Activated CD4-positive, alpha-beta T cell treated with anti-CD3 and anti-CD28 coated beads, Interleukin-2, Interleukin-6, amounts not matched to agents 100 ng/mL and 50 ng/mL, durations not matched to agents 16 hours and 8 hours (primary cell): ENCODE measurements around the gene ZNF628.
"Not testable (repeated sequence)": the region's sequence is repeated elsewhere in the genome, so short reads cannot be mapped to it uniquely, and the experiment has no call there.

Experiments
- DNase-seq: peaks from one replicate; pipeline ENCODE4 v3.0.0-alpha.2; 2020

Gene ZNF628

DNA sequence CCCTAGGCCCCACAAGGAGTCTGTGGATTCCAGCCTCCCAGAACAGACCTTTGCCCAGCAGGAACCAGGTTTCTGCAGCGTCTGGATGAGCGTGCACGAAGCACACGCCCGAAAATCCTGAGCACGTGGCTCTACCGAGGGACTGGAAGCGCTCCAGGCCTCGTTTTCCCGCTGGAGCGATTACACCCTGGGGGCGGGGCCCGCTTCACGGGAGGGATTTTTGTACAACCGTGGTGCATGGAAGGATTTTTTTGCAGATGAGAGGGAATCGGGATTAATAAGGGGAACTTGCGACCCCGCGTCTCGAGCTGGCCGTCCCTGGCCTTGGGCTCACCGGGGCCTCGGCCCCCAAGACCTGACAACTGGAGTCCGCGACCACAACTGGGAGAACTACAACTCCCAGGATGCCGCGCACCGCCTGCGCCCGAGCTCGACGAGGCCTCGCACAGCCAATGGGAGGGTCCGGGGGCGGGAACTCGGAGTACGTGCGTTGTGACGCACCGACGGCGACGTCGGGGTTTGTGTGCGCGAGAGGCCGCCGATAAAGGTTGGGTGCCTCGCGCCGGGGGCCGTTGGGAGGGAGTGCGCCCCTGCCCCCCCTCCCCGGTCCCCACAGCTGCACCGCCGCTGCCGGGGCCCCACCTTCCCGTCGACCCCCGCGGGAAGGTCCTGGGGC is at the start of gene ZNF628:
ZNF628 (plus strand) TSS at position 518 of the 676 bp plus-strand sequence. CDS start 3,294 bp downstream, outside the sequence.
- peak; percentile 98 for DNase-seq

DNA sequence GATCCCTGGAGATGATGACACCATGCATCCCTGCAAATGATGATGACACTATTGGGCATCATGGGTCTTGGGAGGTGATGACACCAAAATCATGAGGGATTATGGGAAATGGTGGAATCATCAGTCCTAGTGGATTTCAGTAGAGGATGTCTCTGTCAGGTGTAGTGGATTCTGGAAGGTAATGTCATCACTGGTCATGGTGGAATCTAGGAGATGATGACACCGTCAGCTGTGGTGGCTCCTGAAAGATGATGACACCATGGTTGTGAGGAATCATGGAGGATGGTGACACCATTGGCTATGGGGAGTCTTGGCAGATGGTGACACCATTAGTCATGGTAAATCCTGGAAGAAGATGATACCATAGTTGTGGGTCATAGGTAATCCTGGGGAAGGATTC is 45.2 kb upstream of the ZNF628 start:
- DNase-seq, result no peak

DNA sequence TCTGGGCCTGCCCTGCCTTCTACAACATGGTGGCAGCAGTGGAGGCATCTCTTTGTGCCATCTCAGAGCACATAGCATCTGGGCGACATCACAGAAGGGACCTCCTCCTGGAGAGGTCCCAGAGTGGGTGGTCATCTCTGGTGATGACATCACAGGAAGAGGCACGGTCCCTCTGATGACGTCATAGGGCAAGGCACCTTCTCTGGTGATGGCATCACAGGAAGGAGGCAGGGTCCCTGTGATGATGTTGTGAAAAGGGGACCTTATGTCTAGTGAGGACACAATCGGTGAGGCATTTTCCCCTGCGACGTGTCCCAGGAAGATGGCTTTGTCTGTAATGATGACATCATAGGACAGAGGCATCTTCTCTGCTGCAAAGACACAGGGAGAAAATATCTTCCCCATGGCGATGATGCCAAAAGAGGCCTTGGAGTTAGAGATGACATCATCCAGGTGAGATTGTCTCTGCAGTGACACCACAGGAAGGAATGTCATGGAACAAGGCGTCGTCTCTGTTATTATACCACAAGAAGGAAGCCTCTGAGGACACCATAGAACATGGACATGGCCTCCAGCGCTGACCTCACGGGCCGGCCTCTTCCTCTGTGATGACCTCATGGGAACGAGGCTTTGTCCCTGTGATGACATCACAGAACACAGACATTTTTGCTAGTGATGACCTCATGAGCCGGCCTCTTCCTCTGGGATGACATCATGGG is 44.0 kb upstream of the ZNF628 start:
- no peak for DNase-seq

DNA sequence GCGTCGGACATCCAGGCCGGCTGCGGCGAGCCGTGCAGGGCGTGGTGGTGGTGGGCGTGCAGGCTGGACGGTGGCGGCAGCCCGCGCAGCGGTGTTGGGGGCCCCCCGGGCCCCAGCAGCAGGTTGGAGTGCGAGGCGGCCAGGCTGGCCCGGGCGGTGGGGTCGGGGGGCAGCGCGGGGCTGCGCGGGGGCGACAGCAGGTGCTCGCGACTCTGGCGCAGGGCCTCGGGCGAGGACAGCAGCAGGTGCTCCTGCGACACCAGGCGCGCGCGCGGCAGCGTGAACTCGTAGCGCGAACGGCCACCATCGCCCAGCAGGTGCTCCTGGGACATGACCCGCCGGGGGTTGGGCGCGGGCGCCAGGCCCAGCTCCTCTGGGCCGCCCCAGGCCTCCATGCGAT is 43.1 kb upstream of the ZNF628 start:
- no peak for DNase-seq

DNA sequence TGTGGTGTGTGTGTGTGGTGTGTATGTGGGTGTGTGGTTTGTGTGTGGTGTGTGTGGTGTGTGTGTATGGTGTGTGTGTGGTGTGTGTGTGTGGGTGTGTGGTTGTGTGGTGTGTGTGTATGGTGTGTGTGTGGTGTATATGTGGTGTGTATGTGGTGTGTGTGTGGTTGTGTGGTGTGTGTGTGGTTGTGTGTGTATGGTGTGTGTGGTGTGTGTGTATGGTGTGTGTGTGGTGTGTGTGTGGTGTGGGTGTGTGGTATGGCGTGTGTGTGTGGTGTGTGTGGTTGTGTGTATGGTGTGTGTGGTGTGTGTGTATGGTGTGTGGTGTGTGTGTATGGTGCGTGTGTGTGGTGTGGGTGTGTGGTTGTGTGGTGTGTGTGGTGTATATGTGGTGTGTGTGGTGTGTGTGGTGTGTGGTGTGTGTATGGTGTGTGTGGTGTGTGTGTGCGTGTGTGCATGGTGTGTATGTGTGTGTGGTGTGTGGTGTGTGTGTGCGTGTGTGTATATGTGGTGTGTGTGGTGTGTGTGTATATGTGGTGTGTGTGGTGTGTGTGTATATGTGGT is 42.0 kb upstream of the ZNF628 start:
- no peak for DNase-seq

DNA sequence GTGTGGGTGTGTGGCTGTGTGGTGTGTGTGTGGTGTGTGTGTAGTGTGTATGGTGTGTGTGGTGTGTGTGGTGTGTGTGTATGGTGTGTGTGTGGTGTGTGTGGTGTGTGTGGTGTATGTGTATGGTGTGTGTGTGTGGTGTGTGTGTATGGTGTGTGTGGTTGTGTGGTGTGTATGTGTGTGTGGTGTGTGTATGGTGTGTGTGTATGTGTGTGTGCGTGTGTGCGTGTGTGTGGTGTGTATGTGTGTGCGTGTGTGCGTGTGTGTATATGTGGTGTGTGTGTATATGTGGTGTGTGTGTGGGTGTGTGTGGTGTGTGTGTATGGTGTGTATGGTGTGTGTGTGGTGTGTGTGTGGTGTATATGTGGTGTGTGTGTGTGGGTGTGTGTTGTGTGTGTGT is 41.4 kb upstream of the ZNF628 start:
- DNase-seq, result no peak

DNA sequence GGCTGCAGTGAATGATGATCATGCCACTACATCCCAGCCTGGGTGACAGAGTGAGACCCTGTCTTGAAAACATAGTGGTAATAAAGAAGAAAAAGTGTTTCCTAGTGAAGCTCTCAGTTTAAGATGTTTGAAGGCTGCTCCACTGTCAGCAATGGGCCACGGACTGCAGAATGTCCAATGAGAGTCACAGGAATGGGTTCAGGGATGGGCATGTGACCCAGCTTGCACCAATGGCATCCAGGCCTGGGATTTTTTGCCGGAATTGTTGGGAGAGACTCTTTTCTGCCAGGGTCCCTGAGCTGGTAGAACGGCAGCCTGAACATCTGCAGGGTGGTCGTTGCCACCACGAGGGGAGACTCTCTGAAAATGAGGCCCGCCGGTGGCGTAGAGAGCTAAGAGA is 39.6 kb upstream of the ZNF628 start:
- no peak for DNase-seq

DNA sequence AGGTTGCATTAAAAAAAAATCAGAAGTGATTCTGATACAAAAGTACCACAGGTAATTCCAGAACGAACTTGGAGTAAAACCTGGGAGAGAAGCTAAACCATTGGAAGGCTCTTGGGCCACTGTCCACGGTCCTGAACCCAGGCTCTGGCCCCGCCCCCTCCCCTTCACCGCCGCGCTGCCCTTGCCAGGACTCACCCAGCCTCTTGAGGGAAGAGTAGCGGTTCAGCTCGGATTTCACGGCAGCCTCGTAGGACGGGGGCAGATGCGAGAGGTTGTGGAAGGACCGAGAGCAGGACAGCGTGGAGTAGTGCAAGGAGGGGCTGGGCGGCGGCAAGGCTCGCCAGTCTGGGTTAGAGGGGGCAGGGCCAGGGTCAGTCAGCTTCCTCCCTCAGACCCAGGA is 39.0 kb upstream of the ZNF628 start:
- no peak for DNase-seq

DNA sequence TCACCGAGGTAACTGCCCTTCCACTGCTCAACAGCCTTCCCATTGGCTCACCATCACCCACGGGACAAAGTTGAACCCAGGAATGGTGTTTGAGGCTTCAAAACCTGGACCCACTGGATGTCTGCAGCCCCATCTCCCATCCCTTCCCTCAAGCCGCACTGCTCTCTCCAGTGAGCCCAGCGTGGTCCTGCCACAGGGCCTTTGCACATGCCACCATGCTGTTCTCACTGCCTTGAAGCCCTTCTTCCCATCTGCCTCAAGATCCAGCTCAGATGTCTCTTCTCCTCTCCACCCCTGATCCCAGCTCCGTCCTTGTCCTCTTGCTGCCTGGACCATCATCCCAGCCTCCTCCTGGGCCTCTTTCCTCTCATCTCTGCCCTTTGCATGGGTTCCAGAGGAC is 37.4 kb upstream of the ZNF628 start:
- DNase-seq, result no peak

DNA sequence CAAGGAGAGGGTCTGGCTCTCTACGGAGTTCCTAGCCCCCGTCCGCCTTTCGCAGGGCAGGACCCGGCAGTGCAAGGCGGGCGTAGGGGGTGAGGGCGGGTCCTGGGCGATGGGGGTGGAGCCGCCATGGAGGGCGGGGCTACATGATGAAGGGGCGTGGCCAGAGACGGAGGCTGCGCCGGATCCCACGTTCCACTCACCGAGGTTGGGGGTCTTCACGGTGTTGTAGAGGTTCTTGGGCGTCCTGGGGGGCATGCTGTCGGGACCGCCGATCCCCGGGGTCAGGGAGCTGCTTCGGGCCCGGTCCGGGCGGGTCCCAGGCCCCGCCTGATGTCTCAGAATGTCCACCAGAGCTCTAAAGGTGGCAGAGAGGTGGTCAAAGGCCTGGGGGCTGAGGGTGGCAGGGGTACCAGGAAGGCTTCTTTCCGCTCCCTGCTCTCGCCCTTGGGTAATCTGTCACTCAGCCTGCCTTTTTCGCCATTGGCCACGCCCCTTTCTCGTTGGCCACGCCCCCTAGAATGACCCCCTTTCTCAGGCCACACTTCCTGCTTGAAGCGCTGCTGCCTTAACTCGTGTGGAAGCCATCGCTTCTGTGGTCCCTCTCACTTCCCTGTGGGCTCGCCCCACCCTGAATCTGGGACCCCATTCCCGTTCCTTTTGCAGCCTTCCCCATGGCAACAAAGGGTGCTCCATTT is 35.9 kb upstream of the ZNF628 start:
- no peak for DNase-seq

DNA sequence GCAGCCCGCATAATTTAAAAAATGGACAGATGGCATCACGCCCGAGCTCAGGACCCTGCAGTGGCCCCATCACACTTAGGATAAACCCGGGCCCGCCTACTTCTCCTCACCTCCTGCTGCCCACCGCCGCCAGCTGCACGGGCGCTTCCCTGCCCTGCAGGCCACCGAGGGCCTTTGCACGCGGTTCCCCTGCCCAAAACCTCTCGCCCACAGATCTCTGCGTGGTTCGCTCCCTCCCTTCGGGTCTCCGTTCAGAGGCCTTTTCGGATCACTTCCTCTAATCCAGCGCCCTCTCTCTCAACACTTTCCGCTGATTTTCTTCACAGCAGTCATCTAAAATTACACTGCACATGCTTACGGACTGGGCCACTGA is 35.1 kb upstream of the ZNF628 start:
- DNase-seq, result no peak

DNA sequence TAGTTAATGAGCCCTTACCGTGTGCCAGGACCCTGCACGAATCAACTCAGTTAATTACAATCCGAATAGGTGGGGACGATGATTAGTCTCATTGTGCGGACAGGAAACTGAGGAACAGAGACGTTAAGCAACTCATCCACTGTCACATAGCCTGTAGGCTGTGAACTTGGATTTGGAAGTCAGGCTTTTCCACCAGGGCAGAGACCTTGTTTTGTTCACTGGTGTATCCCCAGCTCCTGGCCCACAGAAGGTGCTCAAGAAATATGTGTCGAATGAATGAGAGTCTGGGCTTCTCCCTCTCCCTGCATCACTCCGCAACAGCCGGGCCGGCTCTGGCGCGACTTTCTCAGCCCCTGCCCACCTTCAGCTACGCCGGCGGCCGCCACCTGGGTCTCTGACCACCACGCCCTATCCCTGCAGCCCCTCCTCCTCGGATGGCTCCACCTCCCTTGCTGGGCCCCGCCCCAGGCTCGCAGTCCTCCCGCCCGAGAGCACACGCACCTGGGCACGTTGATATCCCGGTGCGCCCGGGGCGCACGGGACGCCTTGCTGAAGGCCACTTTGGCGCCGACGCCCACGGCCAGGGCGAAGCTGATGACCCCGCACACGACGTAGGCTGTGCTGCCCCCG is 34.6 kb upstream of the ZNF628 start:
- no peak for DNase-seq

DNA sequence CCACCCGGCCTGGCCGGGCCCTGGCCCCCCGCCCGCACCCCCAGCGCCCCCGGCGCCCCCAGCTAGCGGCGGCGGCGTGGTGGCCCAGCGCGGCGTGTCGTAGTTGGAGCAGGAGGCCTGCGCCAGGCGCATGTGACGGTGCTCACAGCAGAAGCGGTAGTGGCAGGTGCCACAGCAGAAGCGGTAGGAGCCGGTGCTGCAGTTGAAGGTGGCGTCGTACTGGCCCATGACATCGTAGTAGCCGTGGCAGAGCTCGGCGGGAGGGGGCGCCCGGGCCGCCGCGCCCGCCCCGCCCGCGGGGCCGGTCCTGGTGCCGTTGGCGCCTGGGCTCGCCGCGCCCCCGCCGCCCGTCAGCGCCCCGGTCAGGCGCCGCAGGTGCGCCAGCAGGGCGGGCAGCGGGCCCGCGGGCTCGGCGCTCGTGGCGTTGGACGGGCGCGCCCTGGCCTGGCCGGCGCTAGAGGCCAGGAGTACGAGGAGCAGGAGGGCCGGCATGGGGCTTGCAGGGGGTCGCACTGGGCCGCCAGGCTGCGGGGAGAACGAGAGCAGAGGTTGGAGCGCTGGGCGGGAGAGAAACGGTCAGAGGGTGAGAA is 34.0 kb upstream of the ZNF628 start:
- no peak for DNase-seq

DNA sequence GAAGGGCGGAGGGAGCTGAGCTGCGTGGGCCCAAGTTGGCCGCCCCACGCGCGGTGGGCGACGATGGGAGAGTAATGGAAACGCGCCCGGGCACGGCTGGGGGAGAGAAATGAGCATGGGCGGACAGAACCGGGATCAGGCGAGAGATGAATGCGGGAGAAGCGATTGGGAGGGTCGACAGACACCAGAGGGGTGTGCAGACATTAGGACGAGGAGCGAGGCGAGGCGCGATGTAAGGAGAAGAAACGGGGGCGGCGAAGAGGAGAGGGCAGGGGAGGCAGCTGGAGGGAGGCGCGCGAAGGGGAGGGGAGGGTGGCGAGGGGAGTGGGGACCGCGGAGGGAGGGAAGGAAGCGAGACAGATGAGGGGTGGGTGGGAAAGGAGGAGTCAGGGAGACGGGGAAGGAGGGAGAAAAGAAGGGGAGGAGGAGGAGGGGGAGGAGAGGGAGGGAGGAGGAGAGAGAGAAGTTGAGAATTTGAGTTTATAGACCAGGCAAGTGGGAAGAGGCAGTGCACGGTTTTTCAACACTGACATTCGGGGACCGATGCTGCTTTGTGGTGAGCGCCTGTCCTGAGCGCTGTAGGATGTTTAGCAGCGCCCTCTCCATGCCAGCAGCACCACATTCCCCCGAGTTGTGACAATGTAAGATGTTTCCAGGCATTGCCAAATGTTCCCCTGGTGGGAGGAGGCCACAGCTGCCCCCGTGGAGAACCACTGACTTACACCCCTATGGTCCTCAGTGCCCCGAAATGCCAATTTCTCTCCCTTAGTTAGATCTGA is 33.2 kb upstream of the ZNF628 start, which contains the start of gene SHISA7:
SHISA7 (minus strand) TSS at position 256 of the 779 bp plus-strand sequence. CDS start 437 bp downstream, outside the sequence.
- no peak for DNase-seq

DNA sequence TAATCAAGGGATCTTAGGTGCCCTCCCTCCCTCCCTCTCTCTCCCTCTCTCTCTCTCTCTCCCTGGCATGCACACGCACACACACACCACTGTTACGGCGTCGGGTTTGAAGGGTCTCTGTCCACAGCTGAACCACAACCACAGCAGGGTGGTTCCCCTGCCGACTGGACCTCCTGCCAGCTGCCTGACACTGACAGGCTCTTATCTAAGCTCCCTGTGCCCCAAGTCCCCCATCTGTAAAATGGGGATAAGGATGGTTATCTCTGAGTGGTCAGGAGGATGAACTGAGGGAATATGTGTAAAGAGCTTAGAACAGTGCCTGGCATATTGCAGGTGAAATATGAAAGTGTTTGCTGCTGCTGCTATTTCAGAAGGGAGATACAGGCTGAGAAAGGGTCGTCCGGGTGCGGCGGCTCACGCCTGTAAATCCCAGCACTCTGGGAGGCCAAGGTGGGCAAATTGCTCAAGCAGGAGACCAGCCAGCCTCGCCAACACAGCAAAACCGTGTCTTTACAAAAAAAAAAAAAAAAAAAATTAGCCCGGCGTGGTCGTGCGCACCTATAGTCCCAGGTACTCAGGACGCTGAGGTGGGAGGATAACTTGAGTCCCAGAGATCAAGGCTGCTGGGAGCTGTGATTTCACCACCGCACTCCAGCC is 32.5 kb upstream of the ZNF628 start:
- no peak for DNase-seq

DNA sequence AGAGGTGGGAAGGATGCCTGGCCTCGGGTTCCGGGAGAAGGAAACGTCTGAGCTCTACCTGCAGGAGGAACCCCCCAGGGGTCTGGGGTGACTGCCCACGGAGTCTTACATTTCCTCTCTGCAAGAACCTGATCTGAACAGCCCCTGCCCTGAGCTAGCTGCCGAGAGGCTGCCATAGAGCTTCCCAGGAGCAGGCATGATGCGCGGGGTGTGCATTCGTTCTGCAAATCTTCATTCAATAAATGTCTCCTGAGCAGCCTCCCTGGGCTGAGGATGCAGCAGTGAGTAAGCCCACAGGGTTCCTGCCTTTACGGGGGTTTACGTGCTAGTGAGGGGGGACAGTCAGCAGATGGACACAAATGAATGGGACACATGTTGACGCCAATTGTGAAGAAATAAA is 31.8 kb upstream of the ZNF628 start:
- no peak for DNase-seq

DNA sequence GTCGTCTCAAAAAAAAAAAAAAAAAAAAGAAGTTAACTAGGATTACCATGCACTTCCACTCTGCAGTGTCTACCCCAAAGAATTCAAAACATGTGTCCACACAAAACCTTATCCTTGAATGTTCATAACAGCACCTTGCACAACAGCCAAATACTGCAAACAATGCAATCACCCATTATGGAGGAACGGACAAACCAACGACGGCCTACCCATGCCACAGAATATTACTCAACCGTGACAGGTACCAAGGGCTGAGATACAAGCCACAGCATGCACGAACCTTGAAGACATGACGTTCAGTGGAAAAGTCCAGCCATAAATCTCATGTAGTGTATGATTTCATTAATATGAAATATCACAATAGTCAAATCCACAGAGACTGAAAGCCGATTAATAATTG is 30.4 kb upstream of the ZNF628 start:
- no peak for DNase-seq

DNA sequence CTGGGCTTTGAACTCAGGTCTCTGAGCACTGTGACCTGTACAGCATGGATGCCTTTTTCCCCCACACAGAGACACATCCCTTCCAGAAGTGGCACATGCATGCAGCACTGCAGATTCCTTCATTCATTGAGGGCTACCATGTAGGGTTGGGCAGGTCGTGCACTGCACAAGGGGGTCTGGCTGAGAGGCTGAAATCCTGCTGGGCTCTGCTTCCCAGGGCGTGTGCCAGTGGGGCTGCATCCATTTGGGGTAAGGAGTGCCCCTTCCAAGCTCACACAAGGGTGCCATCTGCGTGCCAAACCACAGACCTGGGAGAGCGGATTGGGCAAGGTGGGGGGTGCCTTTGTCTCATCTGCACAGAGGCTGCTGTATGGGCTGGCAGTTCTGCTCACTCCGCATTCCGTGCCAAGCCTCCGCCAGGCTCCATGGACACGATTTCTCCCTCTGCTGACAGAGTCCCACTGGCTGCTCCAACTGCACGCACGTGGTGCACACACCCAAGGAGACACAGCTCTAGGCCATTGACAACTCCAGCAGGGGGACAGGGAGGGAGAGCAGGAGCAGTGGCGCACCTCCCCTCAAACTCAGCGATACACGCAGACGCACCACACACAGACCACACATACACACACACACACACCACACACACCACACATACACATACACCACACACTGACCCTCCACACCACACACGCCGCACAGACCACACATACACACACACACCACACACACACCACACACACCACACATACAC is 28.8 kb upstream of the ZNF628 start:
- DNase-seq, result no peak

DNA sequence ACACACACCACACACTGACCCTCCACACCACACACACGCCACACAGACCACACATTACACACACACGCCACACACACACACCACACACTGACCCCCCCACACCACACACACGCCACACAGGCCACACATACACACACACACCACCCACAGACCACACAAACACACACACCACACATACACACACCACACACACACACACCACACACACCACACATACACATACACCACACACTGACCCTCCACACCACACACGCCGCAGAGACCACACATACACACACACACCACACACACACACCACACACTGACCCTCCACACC is 28.3 kb upstream of the ZNF628 start:
- not testable (repeated sequence) for DNase-seq

DNA sequence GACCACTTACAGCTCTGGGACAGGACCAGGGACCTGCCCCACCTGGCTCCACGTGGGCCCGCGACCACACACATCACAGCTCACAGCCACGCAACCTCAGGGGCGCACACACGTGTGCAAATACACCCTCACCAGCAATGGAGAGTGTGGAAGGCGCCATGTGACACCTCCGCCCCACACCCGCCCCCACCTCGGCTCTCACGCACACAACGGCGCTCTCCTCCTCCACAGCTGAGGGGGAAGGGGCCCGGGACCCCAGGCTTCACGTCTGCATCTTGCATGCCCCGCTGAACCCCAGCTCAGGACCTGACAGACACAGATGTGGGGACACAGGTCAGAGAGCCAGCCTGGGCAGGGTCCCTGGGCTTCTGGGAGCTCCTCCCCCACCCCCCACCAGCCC is 26.9 kb upstream of the ZNF628 start:
- DNase-seq, result no peak
